Measurements from ENCODE around the gene CTIF.

- TF ChIP-seq CTCF (conservative IDR thresholded peaks at IDR 0.05; ENCODE audit: low read length) (no peak), EZH2phosphoT487 (IDR thresholded peaks at IDR 0.05; ENCODE audit: borderline replicate concordance, low read depth, low read length) (no peak)
Measured at GRCh38 chr18:48775372-48776155, 236.7 kb downstream of the CTIF start.

All from OCI-LY7 (cell line).